ENCODE results near the gene DSCAML1. TPM values are rescaled to one million over a fixed set of nuclear protein-coding genes. Genes with fewer than 3 reads are reported as not detected.

DSCAML1 gene
- total RNA-seq, 1 experiment from 2014 or later: 0.15 TPM

DNA sequence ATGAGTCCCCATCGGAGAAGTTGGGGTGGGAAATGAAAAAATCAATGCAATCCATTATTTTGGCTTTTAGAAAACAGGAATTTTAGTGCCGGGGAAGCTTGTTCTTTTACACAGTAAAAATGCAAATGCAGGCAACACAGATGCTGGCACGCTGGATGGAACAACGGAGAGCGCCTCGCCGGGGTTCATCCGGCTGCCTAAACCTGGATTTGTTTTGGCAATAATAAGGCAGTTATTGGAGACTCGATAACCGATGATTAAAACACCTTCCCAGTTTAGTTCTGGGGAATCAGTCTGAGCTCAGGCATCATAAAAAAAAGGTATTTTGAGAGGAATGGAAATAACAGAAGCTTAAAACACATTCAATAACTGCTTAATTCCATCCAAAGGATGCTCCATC, 2.9 kb downstream of the DSCAML1 start:
- Histone ChIP-seq H4K5ac (ENCODE audit: insufficient read length, low read depth, low read length) (no peak overlapping the region), H3K23ac (ENCODE audit: insufficient read length, low read depth, low read length) (no peak overlapping the region), H3K14ac (ENCODE audit: insufficient read depth, low read length) (no peak overlapping the region), H3K27me3 (ENCODE audit: insufficient read depth, low read length) (peaks cover 30% of the 10 kb centered on the region), H2BK20ac (ENCODE audit: low read depth, low read length, poor library complexity, severe bottlenecking) (no peak overlapping the region), H3K79me1 (ENCODE audit: insufficient read depth, low read depth, low read length, poor library complexity, severe bottlenecking) (no peaks in the 10 kb centered on the region), H3K23me2 (ENCODE audit: insufficient read length, low read depth, low read length, poor library complexity, severe bottlenecking) (peaks cover 21% of the 10 kb centered on the region), H3K18ac (ENCODE audit: insufficient read length, low read depth, low read length) (no peak overlapping the region), H4K91ac (ENCODE audit: insufficient read length, low read depth, low read length) (no peak overlapping the region), H3K4ac (ENCODE audit: low read depth, low read length) (no peak overlapping the region), H3T11ph (ENCODE audit: low read length) (no peak overlapping the region), H4K8ac (replicated peaks; ENCODE audit: insufficient read length, low read depth, low read length) (no peak overlapping the region), H3K4me2 (ENCODE audit: insufficient read depth, insufficient read length, low read length) (no peak overlapping the region), H2BK15ac (ENCODE audit: low read depth, low read length) (no peak overlapping the region), H2BK120ac (ENCODE audit: low read depth, low read length, poor library complexity, severe bottlenecking) (no peak overlapping the region), H3K9ac (ENCODE audit: extremely low read depth, insufficient read length, low read length) (no peak overlapping the region), H3K9me3 (ENCODE audit: control insufficient read depth, low read depth, low read length) (no peaks in the 10 kb centered on the region), H4K20me1 (ENCODE audit: control insufficient read depth, insufficient read depth, insufficient read length) (peaks cover 2% of the 10 kb centered on the region), H2BK12ac (ENCODE audit: insufficient read length, low read depth, low read length) (no peak overlapping the region), H2AFZ (ENCODE audit: low read length) (no peak overlapping the region), H3K79me2 (ENCODE audit: insufficient read depth, low read length) (no peaks in the 10 kb centered on the region), H3K4me1 (ENCODE audit: insufficient read depth, low read length) (no peaks in the 10 kb centered on the region), H3K27ac (ENCODE audit: insufficient read length, low read depth, low read length) (no peak overlapping the region), H3K56ac (ENCODE audit: insufficient read length, low read depth, low read length) (no peak overlapping the region), H2BK5ac (ENCODE audit: insufficient read length, low read length) (no peak overlapping the region), H2AK5ac (ENCODE audit: insufficient read length, low read length) (no peak overlapping the region)
- Mint-ChIP-seq H3K27ac (no peak overlapping the region), H3K27me3 (ENCODE audit: low read depth) (peaks cover 84% of the 10 kb centered on the region), H3K4me1 (peaks cover 9 to 21% of the 10 kb centered on the region in 2 experiments), H3K9me3 (no peaks in the 10 kb centered on the region), H3K4me3 (no peak overlapping the region), H3K36me3 (ENCODE audit: insufficient read depth in 1 of 3, low read depth in 3 of 3) (no peaks in the 10 kb centered on the region)
- WGBS (ENCODE audit: extremely low coverage, insufficient read length, low lambda C conversion rate): no CpG with 5 or more reads among the region's 10 CpGs
- no peak for DNase-seq
- TF ChIP-seq, protein P1, sequence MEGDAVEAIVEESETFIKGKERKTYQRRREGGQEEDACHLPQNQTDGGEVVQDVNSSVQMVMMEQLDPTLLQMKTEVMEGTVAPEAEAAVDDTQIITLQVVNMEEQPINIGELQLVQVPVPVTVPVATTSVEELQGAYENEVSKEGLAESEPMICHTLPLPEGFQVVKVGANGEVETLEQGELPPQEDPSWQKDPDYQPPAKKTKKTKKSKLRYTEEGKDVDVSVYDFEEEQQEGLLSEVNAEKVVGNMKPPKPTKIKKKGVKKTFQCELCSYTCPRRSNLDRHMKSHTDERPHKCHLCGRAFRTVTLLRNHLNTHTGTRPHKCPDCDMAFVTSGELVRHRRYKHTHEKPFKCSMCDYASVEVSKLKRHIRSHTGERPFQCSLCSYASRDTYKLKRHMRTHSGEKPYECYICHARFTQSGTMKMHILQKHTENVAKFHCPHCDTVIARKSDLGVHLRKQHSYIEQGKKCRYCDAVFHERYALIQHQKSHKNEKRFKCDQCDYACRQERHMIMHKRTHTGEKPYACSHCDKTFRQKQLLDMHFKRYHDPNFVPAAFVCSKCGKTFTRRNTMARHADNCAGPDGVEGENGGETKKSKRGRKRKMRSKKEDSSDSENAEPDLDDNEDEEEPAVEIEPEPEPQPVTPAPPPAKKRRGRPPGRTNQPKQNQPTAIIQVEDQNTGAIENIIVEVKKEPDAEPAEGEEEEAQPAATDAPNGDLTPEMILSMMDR (conservative IDR thresholded peaks at IDR 0.05): no peak

Data from H9 (cell line).